Fibroblast of skin of right biceps (primary cell): Measurements from ENCODE around the gene ARHGAP26.

ENCODE experiments used
- DNase-seq: peaks from one replicate; pipeline ENCODE4 v3.0.0-alpha.2; 2013

The ARHGAP26 gene

DNA sequence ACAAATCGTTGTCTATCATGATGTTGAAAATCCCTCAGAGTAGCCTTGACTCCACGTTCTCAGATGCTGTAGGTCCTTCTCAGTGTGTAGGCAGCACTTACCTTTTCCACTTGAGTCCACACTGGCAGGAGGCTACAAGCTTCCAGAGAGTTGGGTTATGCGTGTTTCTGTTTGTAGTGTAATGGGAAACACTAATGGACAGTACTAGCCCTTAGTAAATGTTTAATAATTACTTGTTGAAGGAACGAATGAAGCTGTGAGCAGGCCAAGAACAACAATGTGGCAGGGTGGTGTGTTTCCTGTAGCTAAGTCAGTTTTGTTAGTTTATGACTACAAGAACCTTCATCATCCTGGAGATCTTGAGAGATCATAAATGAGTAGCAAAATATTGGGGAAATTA is 83.5 kb downstream of the ARHGAP26 start:
- no peak for DNase-seq

DNA sequence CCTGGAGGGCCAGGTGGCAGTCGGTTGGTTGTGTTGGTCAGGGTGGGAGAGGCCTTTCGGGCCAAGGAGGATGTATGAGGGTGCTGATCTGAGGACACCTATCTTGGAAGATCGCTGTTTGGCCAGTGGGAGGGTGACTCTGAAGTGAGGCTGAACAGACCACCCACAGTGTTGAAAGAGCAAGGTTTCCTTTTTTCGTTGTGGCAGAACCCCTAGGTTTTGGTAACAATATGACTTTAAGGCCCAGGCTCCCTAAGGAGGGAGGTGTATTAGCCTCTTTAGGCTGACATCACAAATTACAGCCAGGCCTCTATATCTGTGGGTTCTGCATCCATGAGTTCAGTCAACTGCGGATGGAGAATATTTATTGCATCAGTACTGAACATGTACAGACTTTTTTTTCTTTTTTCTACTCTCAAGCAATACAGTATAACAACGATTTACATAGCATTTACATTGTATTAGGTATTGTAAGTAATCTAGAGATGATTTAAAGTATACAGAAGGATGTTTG is 86.1 kb downstream of the ARHGAP26 start:
- DNase-seq, result no peak

DNA sequence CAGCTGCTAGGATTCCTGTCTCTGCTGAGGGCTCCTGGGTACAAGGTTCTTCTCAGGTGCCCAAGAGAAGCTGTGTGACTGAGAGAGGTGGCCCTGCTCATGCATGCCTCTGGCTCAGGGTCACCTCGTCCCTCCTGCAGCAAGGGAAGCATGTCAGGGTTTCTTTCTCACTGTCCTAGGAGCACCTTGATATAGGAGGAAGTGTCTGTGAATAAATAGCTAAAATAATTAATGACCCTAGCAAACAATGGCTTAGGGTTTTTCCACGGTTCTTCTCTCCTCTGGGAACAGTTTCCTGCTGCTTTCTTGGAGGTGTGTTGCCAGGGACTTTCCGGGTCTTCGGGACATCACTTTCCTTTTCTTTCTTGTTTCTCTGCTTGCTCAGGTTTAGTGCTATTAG is 87.2 kb downstream of the ARHGAP26 start:
- no peak for DNase-seq

DNA sequence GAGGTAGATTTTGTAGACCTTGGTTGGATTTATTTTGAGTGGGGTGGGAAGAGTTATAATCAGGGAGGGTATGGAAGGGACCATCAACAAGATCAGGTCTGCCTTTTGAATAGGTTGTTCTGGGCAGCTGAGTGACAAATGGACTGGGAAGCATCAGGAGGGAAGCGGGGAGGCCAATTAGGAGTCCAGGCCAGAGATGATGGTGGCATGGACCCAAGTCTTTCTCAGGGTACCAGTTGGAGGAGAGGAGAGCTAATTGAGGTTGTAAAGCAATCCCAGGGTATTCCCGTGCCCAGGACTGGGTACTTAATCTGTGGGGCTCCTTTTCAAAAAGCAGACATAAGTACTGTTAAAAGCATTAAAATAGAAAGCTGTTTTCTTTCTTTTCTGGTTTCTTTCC is 88.9 kb downstream of the ARHGAP26 start:
- no peak for DNase-seq

DNA sequence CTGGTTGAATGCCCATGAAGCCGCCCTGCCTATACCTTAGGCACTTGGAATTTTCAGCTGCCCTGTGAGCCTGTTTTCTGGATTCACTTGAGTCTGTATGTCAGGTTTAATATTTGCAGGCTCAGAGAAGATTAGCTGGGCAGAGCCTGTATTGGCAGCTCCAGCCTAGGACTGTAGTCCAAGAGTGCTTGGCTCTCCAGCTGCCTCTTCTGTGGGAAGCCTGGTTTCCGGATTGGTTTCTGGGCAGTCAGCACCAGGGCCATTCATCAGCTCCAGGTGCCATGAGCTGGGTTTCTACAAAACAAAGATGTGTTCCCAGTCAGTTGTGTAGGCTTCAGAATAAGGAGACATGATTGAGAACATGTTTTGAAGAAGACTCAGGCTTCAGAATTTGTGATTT is 90.1 kb downstream of the ARHGAP26 start:
- DNase-seq, result no peak

DNA sequence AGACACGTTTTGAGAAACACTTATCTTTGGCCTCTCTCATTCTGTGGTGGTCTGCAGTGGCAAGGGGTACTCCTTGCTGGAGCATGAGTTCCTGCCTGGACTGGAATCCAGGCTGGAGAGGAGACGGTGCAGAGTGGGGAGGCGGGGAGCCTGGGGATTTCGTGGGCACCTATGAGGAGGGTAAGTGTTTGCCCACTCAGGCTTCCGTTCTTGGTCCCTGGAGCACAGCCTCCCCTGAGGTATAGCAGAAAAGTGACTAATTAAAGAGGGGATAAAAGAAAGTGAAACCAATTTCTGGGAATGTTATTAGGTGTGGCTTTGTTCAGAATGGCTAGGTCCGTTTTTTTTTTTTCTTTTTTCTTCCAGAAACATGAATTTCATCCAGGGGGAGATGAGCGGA is 90.8 kb downstream of the ARHGAP26 start:
- DNase-seq, result no peak

DNA sequence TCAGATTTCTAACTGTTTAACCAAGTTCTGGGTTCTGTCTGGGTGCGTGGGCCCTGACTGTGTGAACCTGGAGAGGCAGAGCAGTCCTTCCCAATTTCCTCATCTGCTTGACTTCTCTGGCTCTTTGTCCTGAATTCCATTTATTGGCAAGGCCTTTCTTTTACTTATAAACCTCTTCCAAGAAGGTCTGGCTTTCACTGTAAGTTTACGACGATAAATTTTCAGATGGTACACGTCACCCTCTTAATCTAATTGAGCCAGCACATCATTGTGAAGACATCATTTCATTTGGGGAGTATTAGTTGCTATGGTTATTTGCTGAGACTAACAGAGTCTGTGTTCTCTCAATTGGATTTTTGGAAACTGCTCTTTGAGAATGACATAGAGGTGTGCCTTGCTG is 92.4 kb downstream of the ARHGAP26 start:
- no peak for DNase-seq

DNA sequence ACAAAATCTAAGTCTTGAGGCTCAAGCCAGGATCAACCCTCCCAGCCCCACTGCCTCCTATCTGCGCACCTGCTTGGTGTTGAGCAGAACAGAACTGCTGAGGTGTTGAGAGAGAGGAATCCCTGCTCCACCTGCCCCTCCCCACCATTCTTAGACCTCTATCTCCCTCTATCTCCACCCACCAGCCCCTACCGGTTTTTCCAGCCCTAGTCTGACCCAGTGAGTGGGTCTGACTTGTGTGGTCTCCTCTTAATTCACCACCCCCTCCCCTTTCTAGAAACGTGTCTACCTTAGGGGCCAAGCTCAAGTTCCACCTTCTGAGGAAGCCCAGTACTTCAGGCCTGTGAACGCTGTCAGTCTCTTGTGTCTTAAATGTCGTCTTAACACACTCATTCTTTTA is 93.7 kb downstream of the ARHGAP26 start:
- DNase-seq, result no peak

DNA sequence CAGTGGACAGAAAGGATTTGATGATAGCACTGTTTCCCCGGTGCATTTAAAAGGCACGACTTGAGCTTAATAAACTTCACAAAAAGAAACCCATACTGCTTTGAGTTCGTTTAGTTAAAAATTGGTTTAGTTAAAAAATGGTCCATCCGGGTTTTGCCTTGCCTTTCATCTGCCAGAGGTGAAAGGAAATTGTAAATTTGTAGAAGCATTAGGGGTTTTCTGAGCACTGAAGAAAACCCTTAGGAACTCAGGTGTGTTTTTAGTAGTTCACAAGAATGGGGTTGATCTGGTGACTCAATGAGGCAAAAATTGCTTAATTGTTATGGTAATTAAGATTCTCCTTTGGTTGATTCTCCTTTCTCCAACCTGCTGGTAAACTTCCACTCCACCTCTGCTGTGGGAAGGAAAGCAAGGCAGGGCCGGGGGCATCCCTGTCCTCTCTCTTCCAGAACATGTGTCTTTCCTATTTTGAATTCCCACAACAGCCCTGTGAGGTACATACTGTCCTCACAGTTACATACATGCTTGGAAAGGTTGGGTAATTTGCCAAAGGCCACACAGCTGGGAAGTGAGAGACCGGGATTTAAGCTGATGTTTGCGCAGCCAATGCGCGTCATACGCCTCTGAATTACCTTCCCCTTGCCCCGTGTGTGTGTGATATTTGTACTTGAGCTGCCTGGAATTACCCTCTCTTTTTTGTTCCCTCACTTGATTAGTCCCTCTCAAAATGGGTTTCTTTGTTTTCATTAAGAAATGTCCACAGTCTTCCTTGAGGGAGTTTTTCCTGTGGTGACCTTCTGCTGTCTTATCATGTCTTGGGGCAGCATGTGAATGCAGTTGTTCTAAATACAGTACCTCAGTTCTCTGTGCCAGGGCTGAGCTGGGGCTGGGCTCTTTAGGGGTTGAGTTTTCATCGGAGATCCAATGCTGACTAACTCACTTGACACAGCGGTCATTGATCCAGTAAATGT is 94.4 kb downstream of the ARHGAP26 start:
- no peak for DNase-seq

DNA sequence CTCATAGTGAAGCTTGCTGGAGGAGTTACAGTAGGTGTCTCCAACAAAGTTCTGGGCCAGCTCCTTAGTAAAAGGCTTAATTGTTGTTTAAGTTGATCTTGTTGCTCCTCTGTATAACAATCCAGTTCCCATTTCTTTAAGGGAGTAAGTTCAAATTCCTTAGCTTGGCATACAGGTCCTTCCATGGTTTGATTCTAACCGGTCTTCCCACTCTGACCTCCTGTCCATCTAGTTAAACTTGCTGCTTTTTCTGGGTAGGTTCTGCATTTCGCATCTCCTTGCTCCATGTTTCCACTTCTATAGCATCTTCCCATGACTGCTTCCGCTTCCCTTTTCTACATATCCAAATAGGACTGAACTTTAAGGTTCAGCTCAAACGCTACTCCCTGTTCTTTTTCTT is 95.5 kb downstream of the ARHGAP26 start:
- DNase-seq, result no peak

DNA sequence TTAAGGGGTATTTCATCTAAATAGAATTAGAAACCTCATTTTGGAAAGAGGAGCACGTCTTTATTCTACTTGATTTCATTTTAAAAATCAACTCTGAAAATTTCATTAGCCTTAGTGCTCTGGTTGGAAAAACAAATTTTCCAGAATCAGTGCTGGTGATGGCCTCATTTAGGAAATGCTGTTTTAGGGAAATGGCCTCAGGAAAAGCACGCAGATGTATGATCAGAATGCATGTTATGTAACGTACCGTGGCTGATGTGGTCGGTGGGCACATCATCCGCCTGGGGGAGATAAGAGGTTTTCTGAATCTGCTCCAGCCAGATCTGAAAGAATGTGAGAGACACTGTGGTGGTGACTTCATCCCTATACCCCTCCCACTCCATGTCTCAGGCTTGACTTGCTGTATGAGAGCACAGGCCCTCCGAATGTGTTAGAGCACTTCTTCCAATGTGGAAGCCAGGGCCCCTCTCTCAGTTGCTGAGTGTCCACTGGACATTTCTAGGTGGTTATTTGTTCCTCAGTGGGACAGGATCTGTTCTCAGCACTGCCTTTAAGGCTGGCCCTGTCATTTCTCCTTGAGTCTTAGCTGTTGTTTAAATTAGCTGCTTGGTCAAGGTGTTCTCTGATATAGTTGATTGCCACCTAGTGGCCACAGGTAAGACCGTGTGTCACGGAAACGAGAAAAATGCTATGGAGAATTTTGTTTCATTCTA is 96.5 kb downstream of the ARHGAP26 start:
- DNase-seq, result peak; percentile 68

DNA sequence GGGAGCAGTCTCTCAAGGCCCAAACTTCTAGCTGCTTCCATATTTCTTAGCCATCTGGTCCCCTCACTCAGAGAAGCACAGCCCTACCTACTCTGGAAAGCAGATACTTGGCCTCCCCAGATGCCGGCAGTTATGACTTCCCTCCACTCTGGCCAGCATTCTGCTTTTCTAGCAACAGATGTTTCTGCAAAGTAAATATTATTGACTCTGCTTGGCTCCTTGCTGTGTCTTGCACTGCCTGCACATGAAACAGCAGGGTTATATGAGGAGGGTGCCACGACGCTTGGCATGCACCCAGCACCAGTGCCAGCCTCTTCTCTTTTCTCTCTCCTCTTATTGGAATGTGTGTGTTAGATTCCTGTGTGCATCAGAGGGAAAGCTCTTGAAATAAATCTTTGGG is 99.7 kb downstream of the ARHGAP26 start:
- no peak for DNase-seq

DNA sequence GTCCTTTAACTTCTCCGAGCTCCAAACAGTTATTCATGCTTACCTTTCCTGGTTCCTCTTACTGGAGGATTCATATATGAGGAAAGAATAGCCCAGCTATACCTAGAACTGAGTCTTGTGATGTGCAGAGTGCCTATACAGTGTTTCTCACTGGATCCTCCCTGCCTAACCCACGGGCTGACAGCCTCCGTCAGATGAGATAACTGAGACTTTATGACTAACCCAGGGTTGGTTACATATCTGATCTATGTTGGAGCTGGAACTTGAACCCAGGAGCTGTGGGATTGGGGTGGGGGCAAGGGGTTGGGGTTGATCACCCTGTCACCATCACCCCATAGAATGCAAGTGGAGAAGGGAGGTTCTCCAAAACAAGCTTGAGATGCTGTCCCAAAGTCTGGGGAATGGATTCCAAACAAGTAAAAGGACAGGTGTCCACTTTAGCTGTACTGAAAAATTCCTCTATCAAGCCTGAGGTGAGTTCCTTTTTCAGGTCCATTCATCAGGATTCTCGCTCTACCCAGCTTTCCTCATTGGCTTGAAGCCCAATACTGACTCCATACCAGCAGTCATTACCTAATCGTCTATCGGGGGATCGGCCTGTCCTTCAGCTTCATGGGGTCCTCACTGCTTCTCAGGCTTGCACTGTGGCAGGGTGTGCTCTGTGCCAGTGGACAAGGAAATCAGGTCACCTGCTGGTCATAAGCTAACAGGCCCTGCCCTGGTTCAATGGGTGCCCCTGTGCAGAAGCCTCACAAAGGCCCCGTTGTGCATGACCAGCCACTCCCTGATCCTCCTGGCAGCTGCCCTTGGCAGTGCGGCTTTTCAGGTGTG is 100.6 kb downstream of the ARHGAP26 start:
- DNase-seq, result no peak

DNA sequence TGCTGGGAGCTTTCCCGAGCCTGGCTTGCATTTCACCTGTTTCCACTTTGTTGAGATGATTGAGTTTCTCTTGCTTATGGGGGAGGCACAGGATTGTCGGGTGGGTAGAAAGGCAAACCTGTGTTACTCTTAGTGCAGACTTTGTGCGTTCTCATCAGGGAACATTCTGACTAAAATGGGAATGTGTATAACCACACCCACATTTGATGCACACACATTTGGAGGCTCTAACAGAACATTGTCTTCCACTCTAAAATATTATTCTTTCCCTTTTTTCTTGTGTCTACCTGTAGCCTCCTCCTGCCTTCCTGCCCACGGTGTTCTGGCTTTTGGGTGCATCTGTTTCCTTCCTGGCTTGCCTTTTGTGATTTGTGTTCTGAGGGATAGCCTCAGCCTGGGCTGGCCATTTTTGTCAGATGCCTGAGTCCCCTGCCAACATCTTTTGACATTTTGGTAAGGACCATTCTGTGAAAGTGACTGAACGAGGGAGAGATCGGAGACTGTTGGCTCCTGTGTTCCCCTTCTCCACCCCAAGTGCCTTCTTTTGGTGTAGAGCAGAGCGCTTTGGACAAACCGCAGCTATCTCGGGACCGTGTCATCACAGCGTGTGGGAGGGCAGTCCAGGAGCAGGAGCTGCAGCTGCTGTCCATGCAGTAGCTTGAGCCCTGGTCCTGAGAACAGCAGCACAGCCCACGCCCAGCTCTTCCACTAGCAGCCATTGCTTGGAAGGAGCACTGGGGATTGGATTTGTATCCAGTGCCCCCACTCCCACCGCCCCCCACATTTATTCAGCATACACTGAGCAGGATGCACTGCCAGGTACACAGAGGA is 101.4 kb downstream of the ARHGAP26 start:
- no peak for DNase-seq

DNA sequence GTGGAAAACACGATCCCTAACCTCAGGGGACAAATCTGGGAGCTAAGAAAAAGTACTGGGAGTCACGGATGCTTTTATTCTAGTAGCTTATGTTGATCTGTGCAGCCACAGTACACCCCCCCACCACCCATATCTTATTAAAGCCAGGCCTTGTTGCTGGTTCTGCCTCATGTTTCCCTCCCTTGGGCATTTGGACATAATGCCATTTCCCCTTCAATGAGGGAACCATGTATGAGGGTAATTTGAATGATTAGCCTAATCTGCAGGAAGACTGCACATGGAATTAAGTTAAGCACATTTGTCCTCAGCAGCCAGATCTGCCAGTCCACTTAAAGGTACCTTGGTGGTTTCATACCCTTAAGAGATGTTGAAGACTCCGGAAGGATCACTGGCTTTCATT is 102.0 kb downstream of the ARHGAP26 start:
- no peak for DNase-seq

DNA sequence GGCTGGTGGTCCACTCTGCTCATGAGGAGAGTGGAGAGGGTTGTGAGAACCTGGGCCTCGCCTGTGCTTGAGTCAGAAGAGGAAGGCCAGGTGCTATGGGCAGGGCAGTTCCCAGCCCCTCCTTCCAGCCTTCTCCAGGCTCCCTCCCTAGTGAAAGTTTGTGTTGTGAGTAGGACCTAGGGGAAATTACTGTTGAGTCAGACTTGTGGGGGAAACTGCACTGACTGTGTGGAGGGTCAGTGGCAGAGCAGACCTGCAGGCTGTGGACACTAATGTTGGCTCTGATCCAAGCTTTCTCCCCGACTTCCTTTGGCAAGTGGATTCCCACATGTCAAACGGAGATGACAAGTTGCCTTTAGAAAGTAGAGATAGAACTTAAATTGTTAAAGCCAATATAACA is 102.6 kb downstream of the ARHGAP26 start:
- DNase-seq, result peak; percentile 37

DNA sequence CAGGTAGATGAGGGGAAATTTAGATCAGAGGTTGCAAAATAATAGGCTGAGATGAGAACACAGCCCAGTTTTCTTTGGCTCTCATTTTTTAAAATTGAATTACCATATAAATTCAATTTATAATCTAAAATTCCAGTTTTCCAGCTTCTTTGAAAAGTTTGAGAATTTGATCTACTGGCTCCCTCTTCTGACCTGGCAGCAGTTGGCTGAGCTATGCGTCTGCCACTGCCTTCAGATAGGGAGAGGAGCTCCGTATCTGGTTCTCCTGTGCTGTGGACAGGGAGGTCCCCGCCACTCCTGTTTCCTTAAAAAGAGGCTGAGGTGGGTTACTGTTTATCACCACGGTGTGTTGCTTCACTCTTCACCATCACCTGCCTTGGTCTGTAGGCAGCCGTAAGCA is 103.7 kb downstream of the ARHGAP26 start:
- DNase-seq, result no peak

DNA sequence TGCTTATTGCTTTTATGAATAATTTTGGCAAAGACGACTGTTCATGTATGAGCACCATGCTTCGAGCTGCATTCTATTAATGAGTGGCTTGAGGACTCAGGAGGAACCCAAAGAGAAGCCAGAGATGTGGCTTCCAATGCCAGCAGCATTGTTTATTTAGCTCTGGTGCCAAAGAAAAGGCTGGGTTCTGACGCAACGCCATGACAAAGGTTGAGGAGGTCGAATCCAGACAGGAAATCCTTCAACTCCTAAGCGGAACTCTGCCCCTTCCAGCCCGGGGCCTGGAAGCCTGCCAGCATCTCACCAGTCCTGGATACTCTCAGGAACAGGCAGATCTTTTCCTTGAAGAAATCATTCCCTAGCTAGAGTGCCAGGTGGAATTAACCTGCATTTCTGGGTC is 104.4 kb downstream of the ARHGAP26 start:
- DNase-seq, result no peak

DNA sequence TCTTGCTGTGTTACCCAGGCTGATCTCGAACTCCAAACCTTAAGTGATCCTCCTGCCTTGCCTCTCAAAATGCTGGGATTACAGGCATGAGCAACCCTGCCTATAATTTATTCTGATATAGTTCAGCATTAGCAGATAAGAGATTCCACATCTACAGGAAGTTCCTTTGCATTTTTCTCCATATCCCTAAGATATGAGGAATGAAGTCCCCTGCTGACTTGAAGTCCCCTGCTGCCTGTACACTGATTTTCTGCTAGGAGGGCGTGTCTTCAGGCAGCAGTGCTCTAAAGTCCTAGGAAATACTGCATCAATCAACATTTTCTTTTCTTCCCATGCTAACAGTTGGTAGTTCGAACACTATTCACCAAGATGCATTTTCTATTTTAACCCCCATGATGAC is 105.8 kb downstream of the ARHGAP26 start:
- no peak for DNase-seq

DNA sequence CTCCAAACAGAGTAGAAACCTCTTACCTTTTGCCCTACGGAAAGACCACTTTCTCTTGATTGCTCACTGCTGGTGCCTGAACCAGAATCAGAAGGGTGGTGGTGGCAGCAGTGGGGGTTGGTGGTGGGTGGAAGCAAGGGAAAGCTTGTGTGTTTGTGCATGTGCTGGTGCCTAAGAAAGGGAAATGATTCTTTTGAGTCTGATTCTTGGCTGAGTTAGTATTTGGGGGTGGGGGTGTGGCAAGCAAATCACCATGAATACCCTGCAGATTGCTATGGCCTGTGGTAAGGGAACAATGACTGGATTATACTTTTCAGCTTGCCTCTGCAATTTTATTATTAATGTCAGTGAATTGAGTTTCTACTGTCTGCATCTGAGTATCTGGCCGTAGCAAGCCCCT is 106.6 kb downstream of the ARHGAP26 start:
- DNase-seq, result no peak

DNA sequence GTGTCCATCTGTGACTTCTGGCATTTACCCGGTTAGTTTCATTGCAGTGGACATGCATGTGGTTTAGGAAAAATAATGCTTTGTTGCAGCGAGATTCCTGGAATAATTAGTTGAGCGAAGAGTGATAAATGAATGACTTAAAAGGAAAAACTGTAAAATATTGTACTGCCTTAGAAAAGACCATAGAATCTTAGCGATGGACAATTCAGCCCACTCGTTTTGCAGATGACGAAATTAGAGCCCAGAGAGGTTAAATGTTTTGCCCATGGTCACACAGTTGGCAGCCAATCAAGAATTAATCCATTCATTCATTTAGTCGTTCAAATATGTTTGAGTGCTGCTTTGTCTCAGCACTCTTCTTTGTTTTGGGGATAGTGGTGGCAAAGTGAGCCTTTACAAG is 107.9 kb downstream of the ARHGAP26 start:
- DNase-seq, result no peak

DNA sequence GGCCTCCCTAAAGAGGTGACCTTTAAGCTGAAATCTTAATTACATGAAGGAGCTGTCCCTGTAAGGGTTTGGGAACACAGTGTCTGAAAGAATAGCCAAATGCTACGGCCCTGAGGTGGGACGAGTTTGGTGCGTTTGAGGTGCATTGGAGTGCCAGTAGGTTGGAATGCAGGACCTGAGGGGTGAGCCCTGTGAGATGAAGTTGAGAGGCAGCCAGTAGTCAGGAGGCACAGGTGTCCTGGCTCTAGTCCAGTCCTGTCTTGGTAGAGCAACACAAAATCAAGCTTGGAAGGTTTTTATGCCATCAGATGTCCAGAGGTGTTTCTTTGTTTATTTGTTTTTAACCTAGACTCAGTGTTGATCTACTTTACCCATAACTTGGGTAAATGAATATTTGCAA is 108.5 kb downstream of the ARHGAP26 start:
- no peak for DNase-seq
